Activated CD8-positive, alpha-beta T cell treated with anti-CD3 and anti-CD28 coated beads, Interleukin-2, amount 10 ng/mL, durations not matched to agents 7 days and 5 days (primary cell): Measurements from ENCODE around the gene PCDHGC3. TPM values are rescaled to one million over a fixed set of nuclear protein-coding genes. Genes with fewer than 3 reads are reported as not detected.
A peak's percentile ranks its signal among the peaks of the same experiment; 100 is the strongest.

ENCODE experiments used
- ATAC-seq: fragments of 150-1000 bp; cut with Tn5 transposase; one replicate; pipeline ENCODE4 v1.10.0; 2021; ENCODE audit warnings: moderate library complexity
- CTCF ChIA-PET: fragments of 350-600 bp; sonication (Branson Sonifier 250); formaldehyde crosslinking; loops from one replicate; lab custom pipeline; 2021; ENCODE audit warnings: antibody characterized with exemption; lab: Charles Lee
- POLR2A ChIA-PET: fragments of 350-600 bp; sonication (Branson Sonifier 250); formaldehyde crosslinking; loops from one replicate; lab custom pipeline; 2021; ENCODE audit warnings: antibody characterized with exemption; lab: Charles Lee
- DNase-seq: peaks from one replicate; pipeline ENCODE4 v3.0.0-alpha.2; 2020
- H3K27ac Mint-ChIP-seq: one replicate; pipeline ENCODE4 v1.8.0; 2021; ENCODE audit warnings: mild to moderate bottlenecking, mixed read lengths
- H3K27me3 Mint-ChIP-seq: one replicate; pipeline ENCODE4 v1.8.0; 2021; ENCODE audit warnings: low read depth, mixed read lengths
- H3K36me3 Mint-ChIP-seq: one replicate; pipeline ENCODE4 v1.8.0; 2021; ENCODE audit warnings: low read depth, mixed read lengths
- H3K4me1 Mint-ChIP-seq: one replicate; pipeline ENCODE4 v1.8.0; 2021; ENCODE audit warnings: low read depth, mixed read lengths
- H3K4me3 Mint-ChIP-seq: one replicate; pipeline ENCODE4 v1.8.0; 2021; ENCODE audit warnings: mild to moderate bottlenecking, mixed read lengths
- H3K9me3 Mint-ChIP-seq: one replicate; pipeline ENCODE4 v1.8.0; 2022; ENCODE audit warnings: mixed read lengths; ENCODE audit not compliant: insufficient read depth
- total RNA-seq, 2 experiments: library from RNA; stranded (reverse); gene quantifications; one replicate each; pipeline ENCODE4 v1.2.3, GENCODE V29; 2021

Gene PCDHGC3
- total RNA-seq, 2 experiments from 2014 or later, result not detected

- H3K4me3 Mint-ChIP-seq, result no peak overlapping the region
- peaks cover 42% of the 10 kb centered on the region for H3K4me1 Mint-ChIP-seq
- H3K27me3 Mint-ChIP-seq, result no peaks in the 10 kb centered on the region
- H3K9me3 Mint-ChIP-seq, result no peaks in the 10 kb centered on the region
- H3K27ac Mint-ChIP-seq, result no peak overlapping the region
- ChIA-PET CTCF (interaction anchor here (1.2 to 1.4 kb wide), 2 partner anchors 11 to 40 kb away, joined by 4 to 5 read pairs; no protein-coding TSS in a partner anchor), POLR2A (no interaction called here)
- DNase-seq (no peak), ATAC-seq (no peak)
- peaks cover 74% of the 10 kb centered on the region for H3K36me3 Mint-ChIP-seq
Observed at GRCh38 chr5:141517880-141518617, 42.3 kb downstream of the PCDHGC3 start.

GRCh38 chr5:141518618-141519015, 42.9 kb downstream of the PCDHGC3 start:
- Mint-ChIP-seq H3K36me3 (peaks cover 77% of the 10 kb centered on the region), H3K27ac (no peak overlapping the region), H3K27me3 (no peaks in the 10 kb centered on the region), H3K4me1 (peaks cover 42% of the 10 kb centered on the region), H3K9me3 (no peaks in the 10 kb centered on the region), H3K4me3 (no peak overlapping the region)
- ATAC-seq (no peak), DNase-seq (no peak)
- ChIA-PET POLR2A (no interaction called here), CTCF (interaction anchor here (1.2 to 3.6 kb wide), 3 partner anchors 11 to 105 kb away, joined by 4 to 12 read pairs (median 5); partner anchors contain the start of gene PCDHGA10)

DNA sequence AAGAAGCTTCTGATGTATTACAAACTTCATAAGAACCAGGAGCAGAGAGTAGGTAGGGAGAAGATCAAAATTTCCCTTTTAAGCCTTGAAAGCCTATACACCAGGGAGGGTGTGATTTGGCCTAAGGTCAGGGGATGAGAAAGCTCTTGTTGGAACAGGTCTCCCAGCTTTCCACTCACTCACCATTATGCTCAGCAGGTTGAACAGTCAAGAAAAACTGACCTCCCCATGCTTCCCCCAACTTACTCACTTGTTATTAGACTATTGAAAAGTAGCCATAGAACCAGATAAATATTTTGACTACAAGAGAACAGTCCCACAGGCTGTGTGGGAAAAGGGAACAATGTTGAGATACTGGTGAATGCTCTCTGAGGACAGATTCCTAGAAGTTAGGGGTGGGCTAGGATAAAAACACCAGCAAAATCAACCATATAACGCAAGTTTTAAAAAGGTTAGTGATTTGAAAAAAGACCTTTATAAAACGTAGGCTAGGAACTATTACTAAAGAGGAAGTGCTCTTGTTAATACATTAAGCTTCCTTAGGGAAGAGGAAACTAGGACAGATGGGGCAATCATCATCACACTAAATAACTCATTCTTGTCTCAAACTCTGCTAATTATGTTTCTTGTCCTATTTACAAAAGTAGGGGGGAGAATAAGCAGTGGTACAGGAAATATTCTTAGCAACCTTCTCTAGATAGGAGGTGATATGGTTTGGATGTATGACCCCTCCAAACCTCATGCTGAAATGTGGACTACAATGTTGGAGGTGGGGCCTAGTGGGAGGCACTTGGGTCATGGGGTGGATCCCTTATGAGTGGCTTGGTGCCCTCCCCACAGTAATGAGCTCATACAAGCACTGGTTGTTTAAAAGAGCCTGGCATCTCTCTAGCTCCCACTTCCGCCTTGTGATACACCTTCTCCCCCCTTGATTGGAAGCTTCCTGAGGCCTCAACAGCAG, 44.1 kb downstream of the PCDHGC3 start:
- CTCF ChIA-PET, result interaction anchor here (3.6 to 5.7 kb wide), 2 partner anchors 6 to 107 kb away, joined by 12 to 64 read pairs; partner anchors contain the start of gene PCDHGA10
- DNase-seq (no peak), ATAC-seq (no peak)
- Mint-ChIP-seq H3K36me3 (peaks cover 84% of the 10 kb centered on the region), H3K4me1 (peaks cover 33% of the 10 kb centered on the region), H3K4me3 (no peak overlapping the region), H3K27me3 (no peaks in the 10 kb centered on the region), H3K27ac (no peak overlapping the region), H3K9me3 (no peaks in the 10 kb centered on the region)
- POLR2A ChIA-PET, result no interaction called here

GRCh38 chr5:141521244-141521781, 45.5 kb downstream of the PCDHGC3 start:
- Mint-ChIP-seq H3K27me3 (no peaks in the 10 kb centered on the region), H3K9me3 (no peaks in the 10 kb centered on the region), H3K27ac (no peak overlapping the region), H3K4me3 (no peak overlapping the region), H3K4me1 (peaks cover 33% of the 10 kb centered on the region), H3K36me3 (peaks cover 92% of the 10 kb centered on the region)
- ChIA-PET CTCF (interaction anchor here (0.8 to 5.7 kb wide), 10 partner anchors 7 to 161 kb away, joined by 3 to 64 read pairs (median 9); partner anchors contain the start of genes PCDHGA10, PCDHGA11, PCDHGA12 and PCDHGB2), POLR2A (interaction anchor here (0.6 kb wide), 1 partner anchor 194 kb away, joined by 3 read pairs; no protein-coding TSS in a partner anchor)
- DNase-seq, result no peak
- no peak for ATAC-seq

- H3K27me3 Mint-ChIP-seq, result no peaks in the 10 kb centered on the region
- no peak for DNase-seq
- H3K4me3 Mint-ChIP-seq, result no peak overlapping the region
- POLR2A ChIA-PET, result no interaction called here
- H3K4me1 Mint-ChIP-seq, result peaks cover 32% of the 10 kb centered on the region
- no peak overlapping the region for H3K27ac Mint-ChIP-seq
- H3K36me3 Mint-ChIP-seq, result peaks cover 91% of the 10 kb centered on the region
- no peak for ATAC-seq
- no peaks in the 10 kb centered on the region for H3K9me3 Mint-ChIP-seq
- CTCF ChIA-PET, result interaction anchor here (1.6 to 5.7 kb wide), 12 partner anchors 8 to 202 kb away, joined by 4 to 64 read pairs (median 12); partner anchors contain the start of genes PCDHGA10, PCDHGA11, PCDHGA12 and PCDHGB5
Observed at GRCh38 chr5:141522301-141522700, 46.5 kb downstream of the PCDHGC3 start.

GRCh38 chr5:141523991-141524390, 48.2 kb downstream of the PCDHGC3 start:
- Mint-ChIP-seq H3K4me3 (no peak overlapping the region), H3K4me1 (peaks cover 32% of the 10 kb centered on the region), H3K9me3 (no peaks in the 10 kb centered on the region), H3K27ac (peak overlapping the region; percentile 24), H3K36me3 (peaks cover 95% of the 10 kb centered on the region), H3K27me3 (no peaks in the 10 kb centered on the region)
- no peak for DNase-seq
- CTCF ChIA-PET, result interaction anchor here (0.7 to 5.7 kb wide), 22 partner anchors 10 to 203 kb away, joined by 3 to 64 read pairs (median 6); partner anchors contain the start of genes PCDHGA10, PCDHGA11, PCDHGA12 and PCDHGA3
- ATAC-seq, result no peak
- POLR2A ChIA-PET, result no interaction called here

DNA sequence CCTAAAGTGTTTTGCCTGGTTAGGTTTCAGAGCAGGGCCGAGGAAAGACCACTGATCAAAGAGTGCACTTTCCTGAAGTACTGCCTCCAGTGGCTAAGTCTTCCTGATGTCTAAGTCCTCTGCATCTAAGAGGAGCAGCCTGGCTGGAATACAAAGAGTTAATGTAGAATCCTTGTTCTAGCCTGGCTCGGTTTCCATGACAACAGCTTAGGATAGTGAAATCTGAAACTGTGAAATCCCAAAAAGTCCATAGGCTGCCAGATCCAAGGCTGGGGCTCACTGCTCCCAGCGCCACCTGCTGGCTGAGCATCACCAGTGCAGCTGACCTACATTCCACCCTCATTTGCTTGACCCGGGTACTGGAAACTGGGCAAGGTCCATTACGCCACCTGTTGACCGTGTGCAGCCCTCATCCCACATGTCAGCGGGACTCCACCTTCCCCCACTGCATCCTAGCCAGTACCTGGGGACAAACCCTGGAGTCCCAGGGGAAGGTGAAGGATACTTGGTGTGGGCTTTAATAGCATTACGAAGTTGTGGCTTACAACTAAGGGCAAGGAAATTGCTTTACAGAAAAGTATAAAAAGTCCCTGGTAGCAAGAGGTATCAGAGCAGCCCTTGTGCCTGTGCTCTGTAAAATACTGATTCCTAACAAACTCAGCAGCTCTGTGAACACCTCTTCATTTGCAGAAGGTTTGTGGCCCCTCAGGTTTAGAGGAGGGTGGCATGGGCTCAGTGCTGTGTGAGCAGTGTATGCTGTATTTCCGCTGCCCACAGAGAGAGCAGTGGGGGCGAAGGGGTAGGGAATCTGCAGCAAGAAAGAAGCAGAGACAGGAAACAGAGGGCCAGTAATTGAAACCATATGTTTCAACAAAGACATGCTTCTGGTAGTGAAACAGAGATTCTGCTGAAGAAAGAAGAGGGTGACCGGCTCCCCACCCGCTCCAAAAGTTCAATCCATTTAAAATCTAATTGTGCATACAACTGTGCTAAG, 49.1 kb downstream of the PCDHGC3 start:
- H3K36me3 Mint-ChIP-seq, result peaks cover 93% of the 10 kb centered on the region
- no peak overlapping the region for H3K4me3 Mint-ChIP-seq
- no peaks in the 10 kb centered on the region for H3K9me3 Mint-ChIP-seq
- DNase-seq (peak; percentile 58), ATAC-seq (peak; percentile 75)
- CTCF ChIA-PET, result interaction anchor here (1.0 to 5.7 kb wide), 18 partner anchors 10 to 204 kb away, joined by 3 to 64 read pairs (median 6); partner anchors contain the start of genes PCDHGA10, PCDHGA11, PCDHGA12 and PCDHGA3
- peak overlapping the region; percentile 75 for H3K27ac Mint-ChIP-seq
- H3K4me1 Mint-ChIP-seq, result peaks cover 32% of the 10 kb centered on the region
- no peaks in the 10 kb centered on the region for H3K27me3 Mint-ChIP-seq
- POLR2A ChIA-PET, result no interaction called here

DNA sequence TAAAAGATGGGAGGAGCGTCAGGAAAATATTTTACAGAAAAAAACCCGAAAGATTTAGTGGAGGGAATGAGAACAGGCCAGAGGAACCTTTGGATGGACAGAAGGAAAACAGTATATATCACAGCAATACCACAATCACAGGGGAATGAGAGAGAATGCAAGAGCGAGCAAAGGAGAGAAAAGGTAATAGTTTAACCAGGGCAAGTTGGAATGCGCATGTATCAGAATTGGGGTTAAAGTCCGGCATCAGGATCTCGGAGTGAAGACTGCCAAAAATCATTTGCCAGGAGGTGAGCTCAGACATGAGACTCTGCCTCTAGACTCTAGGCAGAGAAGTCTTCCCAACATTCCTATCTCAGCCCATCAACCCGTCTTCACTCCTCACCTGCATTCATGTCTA, 49.9 kb downstream of the PCDHGC3 start:
- ChIA-PET POLR2A (no interaction called here), CTCF (interaction anchor here (0.6 to 5.7 kb wide), 12 partner anchors 9 to 112 kb away, joined by 3 to 64 read pairs (median 10); partner anchors contain the start of genes PCDHGA10, PCDHGA11 and PCDHGA12)
- H3K27me3 Mint-ChIP-seq, result no peaks in the 10 kb centered on the region
- peaks cover 32% of the 10 kb centered on the region for H3K4me1 Mint-ChIP-seq
- ATAC-seq (no peak), DNase-seq (no peak)
- H3K4me3 Mint-ChIP-seq, result no peak overlapping the region
- no peaks in the 10 kb centered on the region for H3K9me3 Mint-ChIP-seq
- peak overlapping the region; percentile 24 for H3K27ac Mint-ChIP-seq
- peaks cover 85% of the 10 kb centered on the region for H3K36me3 Mint-ChIP-seq

GRCh38 chr5:141527426-141527825, 51.7 kb downstream of the PCDHGC3 start:
- Mint-ChIP-seq H3K27ac (no peak overlapping the region), H3K27me3 (no peaks in the 10 kb centered on the region), H3K4me1 (peaks cover 23% of the 10 kb centered on the region), H3K9me3 (no peaks in the 10 kb centered on the region), H3K36me3 (peaks cover 68% of the 10 kb centered on the region), H3K4me3 (no peak overlapping the region)
- ChIA-PET CTCF (interaction anchor here (1.5 to 4.0 kb wide), 4 partner anchors 14 to 97 kb away, joined by 4 to 13 read pairs (median 6); partner anchors contain the start of gene PCDHGA12), POLR2A (no interaction called here)
- DNase-seq (no peak), ATAC-seq (no peak)
